ENCODE measurements around the gene ALG3. TPM values are rescaled to one million over a fixed set of nuclear protein-coding genes. Genes with fewer than 3 reads are reported as not detected.

The ALG3 gene
- total RNA-seq, 2 experiments from 2014 or later = 45.3 to 60.2 TPM

GRCh38 chr3:184192889-184193288 lies 55.9 kb downstream of the ALG3 start:
- Histone ChIP-seq H3K27ac (ENCODE audit: low read depth, low read length, poor library complexity, severe bottlenecking) (no peak overlapping the region), H3K9me2 (ENCODE audit: insufficient read depth, low read length) (no peaks in the 10 kb centered on the region), H3K9me3 (ENCODE audit: low read length) (no peaks in the 10 kb centered on the region), H3K4me1 (ENCODE audit: insufficient read depth, low read length, poor library complexity, severe bottlenecking) (no peaks in the 10 kb centered on the region), H2AFZ (ENCODE audit: low read length) (no peak overlapping the region), H3K4me3 (ENCODE audit: low read depth, low read length, poor library complexity, severe bottlenecking) (no peak overlapping the region), H4K20me1 (ENCODE audit: insufficient read depth, low read length) (no peaks in the 10 kb centered on the region), H3K4me2 (ENCODE audit: low read length) (no peak overlapping the region), H3K79me2 (ENCODE audit: insufficient read depth, low read depth, low read length) (peaks cover 6% of the 10 kb centered on the region; the same call in 1 of the 2 replicates), H3K36me3 (ENCODE audit: insufficient read depth, low read length) (peaks cover 86% of the 10 kb centered on the region)
- BruUV-seq (replicated peaks) = no TSS peak
- TF ChIP-seq CTCF (conservative IDR thresholded peaks at IDR 0.05; ENCODE audit: low read length) (no peak), EZH2phosphoT487 (IDR thresholded peaks at IDR 0.05; ENCODE audit: borderline replicate concordance, low read depth, low read length) (no peak)
- ChIA-PET CTCF (ENCODE audit: unreplicated experiment) (interaction anchor here (0.5 kb wide), 1 partner anchor 15 kb away, joined by 3 read pairs; no protein-coding TSS in a partner anchor), POLR2A (no interaction called here)
- intact Hi-C loops (cut with micrococcal nuclease; ENCODE audit: unreplicated experiment) = no loop called here
- DNase-seq (ENCODE audit: low spot score) = no peak

Small RNA genes within 50 kb of the gene (microRNA-seq; reads per million reads assigned to microRNA genes)
- not detected for gene MIR1224 (ENCODE audit: borderline replicate concordance)

Small RNA genes within 50 kb of the gene (small RNA-seq; reads per million reads assigned to genes)
- gene MIR1224 = not detected

Other genes with a start within 250 kb of the ALG3 start
- 18.1 and 28.5 TPM in 2 replicates for gene ABCC5, start 231.1 kb downstream of the ALG3 start, total RNA-seq (2014; rRNA removed; shearing (Covaris generic))
- gene ABCC5, start 231.1 kb downstream of the ALG3 start, total RNA-seq (2022) = 24.8 and 27.2 TPM in 2 replicates
- gene HTR3D, start 217.2 kb downstream of the ALG3 start, total RNA-seq (2014; rRNA removed; shearing (Covaris generic)) = not detected in 2 replicates
- not detected in 2 replicates for gene HTR3D, start 217.2 kb downstream of the ALG3 start, total RNA-seq (2022)
- not detected in 2 replicates for gene HTR3C, start 195.9 kb downstream of the ALG3 start, total RNA-seq (2014; rRNA removed; shearing (Covaris generic))
- gene HTR3C, start 195.9 kb downstream of the ALG3 start, total RNA-seq (2022) = not detected in 2 replicates
- not detected in 2 replicates for gene HTR3E, start 151.9 kb downstream of the ALG3 start, total RNA-seq (2014; rRNA removed; shearing (Covaris generic))
- gene HTR3E, start 151.9 kb downstream of the ALG3 start, total RNA-seq (2022) = not detected in 2 replicates
- gene EIF2B5, start 113.6 kb downstream of the ALG3 start, total RNA-seq (2014; rRNA removed; shearing (Covaris generic)) = 41.1 and 66.1 TPM in 2 replicates
- 56.7 and 57.4 TPM in 2 replicates for gene EIF2B5, start 113.6 kb downstream of the ALG3 start, total RNA-seq (2022)
- 38.5 and 41.3 TPM in 2 replicates for gene DVL3, start 93.6 kb downstream of the ALG3 start, total RNA-seq (2014; rRNA removed; shearing (Covaris generic))
- 65.6 and 70.4 TPM in 2 replicates for gene DVL3, start 93.6 kb downstream of the ALG3 start, total RNA-seq (2022)
- 141 and 147 TPM in 2 replicates for gene AP2M1, start 74.1 kb downstream of the ALG3 start, total RNA-seq (2014; rRNA removed; shearing (Covaris generic))
- 158 and 168 TPM in 2 replicates for gene AP2M1, start 74.1 kb downstream of the ALG3 start, total RNA-seq (2022)
- gene ABCF3, start 62.8 kb downstream of the ALG3 start, total RNA-seq (2014; rRNA removed; shearing (Covaris generic)) = 38.9 and 51.6 TPM in 2 replicates
- gene ABCF3, start 62.8 kb downstream of the ALG3 start, total RNA-seq (2022) = 59.0 and 67.1 TPM in 2 replicates
- not detected in 2 replicates for gene VWA5B2, start 19.4 kb downstream of the ALG3 start, total RNA-seq (2014; rRNA removed; shearing (Covaris generic))
- gene VWA5B2, start 19.4 kb downstream of the ALG3 start, total RNA-seq (2022) = not detected in 2 replicates
- gene EEF1AKMT4, start 710 bp upstream of the ALG3 start, total RNA-seq (2014; rRNA removed; shearing (Covaris generic)) = 18.8 and 20.1 TPM in 2 replicates
- 13.2 and 18.8 TPM in 2 replicates for gene EEF1AKMT4, start 710 bp upstream of the ALG3 start, total RNA-seq (2022)
- not detected in 2 replicates for gene CAMK2N2, start 12.6 kb upstream of the ALG3 start, total RNA-seq (2014; rRNA removed; shearing (Covaris generic))
- 0.28 TPM in 1 of 2 replicates, not detected in the other for gene CAMK2N2, start 12.6 kb upstream of the ALG3 start, total RNA-seq (2022)
- not detected in 2 replicates for gene ECE2, start 27.1 kb upstream of the ALG3 start, total RNA-seq (2014; rRNA removed; shearing (Covaris generic))
- gene ECE2, start 27.1 kb upstream of the ALG3 start, total RNA-seq (2022) = not detected in 2 replicates
- 158 and 205 TPM in 2 replicates for gene PSMD2, start 50.3 kb upstream of the ALG3 start, total RNA-seq (2014; rRNA removed; shearing (Covaris generic))
- gene PSMD2, start 50.3 kb upstream of the ALG3 start, total RNA-seq (2022) = 182 and 219 TPM in 2 replicates
- gene EIF4G1, start 65.6 kb upstream of the ALG3 start, total RNA-seq (2014; rRNA removed; shearing (Covaris generic)) = 245 and 293 TPM in 2 replicates
- gene EIF4G1, start 65.6 kb upstream of the ALG3 start, total RNA-seq (2022) = 350 and 412 TPM in 2 replicates
- gene FAM131A, start 88.6 kb upstream of the ALG3 start, total RNA-seq (2014; rRNA removed; shearing (Covaris generic)) = 3.8 and 5.2 TPM in 2 replicates
- gene FAM131A, start 88.6 kb upstream of the ALG3 start, total RNA-seq (2022) = 3.7 and 4.2 TPM in 2 replicates
- 4.2 and 8.5 TPM in 2 replicates for gene CLCN2, start 112.6 kb upstream of the ALG3 start, total RNA-seq (2014; rRNA removed; shearing (Covaris generic))
- gene CLCN2, start 112.6 kb upstream of the ALG3 start, total RNA-seq (2022) = 14.2 and 15.0 TPM in 2 replicates
- 62.5 and 85.8 TPM in 2 replicates for gene POLR2H, start 112.7 kb upstream of the ALG3 start, total RNA-seq (2014; rRNA removed; shearing (Covaris generic))
- gene POLR2H, start 112.7 kb upstream of the ALG3 start, total RNA-seq (2022) = 73.0 and 80.1 TPM in 2 replicates
- gene THPO, start 129.2 kb upstream of the ALG3 start, total RNA-seq (2014; rRNA removed; shearing (Covaris generic)) = not detected in 2 replicates
- not detected in 2 replicates for gene THPO, start 129.2 kb upstream of the ALG3 start, total RNA-seq (2022)
- gene CHRD, start 131.1 kb upstream of the ALG3 start, total RNA-seq (2014; rRNA removed; shearing (Covaris generic)) = 0.16 TPM in 1 of 2 replicates, not detected in the other
- 0.07 TPM in 1 of 2 replicates, not detected in the other for gene CHRD, start 131.1 kb upstream of the ALG3 start, total RNA-seq (2022)

Data from OCI-LY7 (cell line).